ENCODE results near the gene F8. TPM values are rescaled to one million over a fixed set of nuclear protein-coding genes. Genes with fewer than 3 reads are reported as not detected.
"Not testable (repeated sequence)": the region's sequence is repeated elsewhere in the genome, so short reads cannot be mapped to it uniquely, and the experiment has no call there.

The F8 gene
- total RNA-seq, 1 donor from 2014 or later = 28.2 TPM

DNA sequence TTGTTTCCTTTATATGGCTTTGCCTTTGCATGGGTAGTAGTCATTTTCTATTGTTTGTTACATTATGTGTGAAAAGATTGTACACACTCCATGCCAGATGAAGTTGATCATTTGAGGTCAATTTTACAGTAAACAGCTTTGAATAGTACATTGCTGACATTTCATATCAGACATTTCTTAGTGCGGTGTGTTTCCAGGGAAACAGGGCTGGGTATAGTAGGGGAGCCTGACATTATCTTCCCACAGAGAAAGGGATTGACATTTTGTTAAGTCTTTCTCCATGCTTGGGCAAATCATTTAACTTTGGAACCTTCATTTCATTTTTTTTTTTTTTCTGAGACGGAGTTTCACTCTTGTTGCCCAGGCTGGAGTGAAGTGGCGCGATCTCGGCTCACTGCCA is 9.1 kb upstream of the F8 start:
- no peak for DNase-seq (ENCODE audit: low spot score)

DNA sequence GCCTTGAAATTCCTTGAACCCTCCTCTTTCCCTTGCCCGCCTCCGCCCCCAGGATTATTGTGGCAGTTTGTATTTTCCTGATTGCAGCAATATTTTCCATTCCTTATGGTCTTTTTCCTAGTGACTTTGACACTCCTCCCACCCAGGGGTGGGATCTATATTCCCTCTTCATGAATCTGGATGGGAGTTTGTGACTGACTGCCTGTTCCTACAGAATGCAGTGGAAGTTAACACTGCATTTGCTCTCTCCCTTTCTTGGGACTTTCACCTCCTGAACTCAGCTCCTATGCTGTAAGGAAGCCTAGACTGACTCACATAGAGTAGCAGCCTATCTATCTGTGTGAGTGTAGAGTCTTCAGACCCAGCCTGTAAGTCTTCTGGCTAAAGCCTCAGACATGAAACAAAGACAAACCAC is 6.4 kb upstream of the F8 start:
- DNase-seq (ENCODE audit: low spot score) = no peak

DNA sequence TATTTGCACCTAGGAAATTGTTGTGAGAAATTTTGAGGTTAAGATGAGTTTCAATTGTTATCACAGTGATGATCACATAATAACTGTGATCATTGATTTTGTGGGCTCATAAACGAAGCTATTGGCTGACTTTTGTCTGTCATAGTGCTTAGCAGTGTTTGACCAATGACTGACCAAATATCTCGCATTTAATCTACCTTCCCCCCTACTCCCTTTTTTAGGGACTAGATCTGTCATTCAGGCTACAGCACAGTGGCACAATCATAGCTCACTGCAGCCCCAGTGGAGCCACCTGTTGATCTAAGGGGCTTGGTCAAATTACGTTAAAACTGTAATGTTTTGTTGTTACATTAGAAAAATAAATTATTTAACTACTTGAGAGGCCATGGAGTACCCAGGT is 5.6 kb upstream of the F8 start:
- no peak for DNase-seq (ENCODE audit: low spot score)

DNA sequence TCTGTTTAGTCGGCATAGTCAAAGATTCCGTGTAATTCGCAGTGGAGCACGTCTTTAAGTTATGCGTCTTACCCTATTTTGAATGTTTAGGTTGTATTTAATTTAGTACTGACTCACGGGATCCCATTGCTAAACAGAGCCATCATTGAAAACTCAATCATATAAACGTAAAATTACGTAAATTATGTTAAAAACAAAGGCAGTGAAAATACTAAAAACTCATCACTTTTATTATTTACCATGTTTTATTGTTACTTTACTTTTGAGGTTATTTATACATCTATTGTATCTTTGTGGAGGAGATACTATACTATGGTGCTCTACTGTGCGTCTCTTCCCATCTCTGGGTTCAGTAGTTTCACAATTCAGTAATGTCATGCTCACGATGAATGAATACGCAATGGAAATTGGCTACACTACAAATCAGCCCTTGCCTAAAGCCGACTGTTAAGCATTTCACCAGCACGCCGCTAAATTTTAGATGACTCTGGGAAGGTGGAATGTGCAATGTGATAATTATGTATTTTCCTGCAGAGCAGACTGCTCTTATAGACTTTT is 5.1 kb upstream of the F8 start:
- no peak for DNase-seq (ENCODE audit: low spot score)

DNA sequence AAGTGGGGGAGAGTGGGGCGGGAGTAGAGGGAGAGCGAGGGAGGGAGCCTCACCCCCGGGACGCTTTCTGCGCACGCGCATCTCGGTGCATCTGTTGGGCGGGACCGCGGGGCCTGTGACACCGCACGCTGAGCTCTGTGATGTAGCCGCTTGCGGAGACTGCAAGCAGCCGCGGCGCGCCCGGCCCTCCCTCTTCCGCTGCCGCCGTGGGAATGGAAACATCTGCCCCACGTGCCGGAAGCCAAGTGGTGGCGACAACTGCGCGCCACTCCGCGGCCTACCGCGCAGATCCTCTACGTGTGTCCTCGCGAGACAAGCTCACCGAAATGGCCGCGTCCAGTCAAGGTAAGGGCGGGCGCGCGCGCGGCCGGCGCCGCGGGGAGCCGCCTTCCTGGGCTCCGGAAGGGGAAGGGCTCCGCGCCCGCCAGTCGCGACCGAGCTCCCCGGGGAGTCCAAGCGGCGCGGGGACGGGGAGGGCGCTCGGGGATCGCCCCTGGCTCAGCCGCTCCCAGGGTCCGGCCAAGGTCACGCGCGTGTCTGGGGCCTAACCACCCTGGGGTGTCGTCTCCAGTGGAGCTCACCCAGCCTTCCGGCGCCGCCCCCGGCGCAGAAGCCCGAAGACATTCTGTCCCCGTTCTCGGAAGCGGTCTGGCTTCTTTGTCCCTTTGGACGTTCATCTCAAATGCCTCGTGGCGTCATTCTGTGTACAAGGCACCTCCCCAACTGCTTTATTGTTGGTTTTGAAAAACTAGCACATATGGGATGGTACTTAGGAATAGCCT is 4.4 kb upstream of the F8 start, which contains the start of gene FUNDC2:
TSS of gene FUNDC2 (plus strand) at position 118 of the 782 bp plus-strand sequence. CDS start at position 213, 95 bp downstream.
- peak; percentile 93 for DNase-seq (ENCODE audit: low spot score)

DNA sequence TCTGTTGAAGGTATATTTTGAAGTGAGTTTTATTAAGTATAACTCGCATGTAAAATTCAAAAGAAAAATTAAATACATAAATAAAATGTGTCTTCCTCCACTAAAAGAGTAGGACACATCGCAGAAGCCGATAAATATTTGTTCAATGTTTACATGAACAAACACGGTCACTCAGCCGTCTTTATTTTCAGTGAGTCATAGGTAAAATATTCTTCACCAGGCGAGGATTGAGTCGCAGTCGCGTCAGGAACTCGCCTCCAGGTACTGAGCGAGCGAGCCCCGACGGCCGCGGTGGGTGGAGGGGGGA is 3.9 kb upstream of the F8 start:
- no peak for DNase-seq (ENCODE audit: low spot score)

DNA sequence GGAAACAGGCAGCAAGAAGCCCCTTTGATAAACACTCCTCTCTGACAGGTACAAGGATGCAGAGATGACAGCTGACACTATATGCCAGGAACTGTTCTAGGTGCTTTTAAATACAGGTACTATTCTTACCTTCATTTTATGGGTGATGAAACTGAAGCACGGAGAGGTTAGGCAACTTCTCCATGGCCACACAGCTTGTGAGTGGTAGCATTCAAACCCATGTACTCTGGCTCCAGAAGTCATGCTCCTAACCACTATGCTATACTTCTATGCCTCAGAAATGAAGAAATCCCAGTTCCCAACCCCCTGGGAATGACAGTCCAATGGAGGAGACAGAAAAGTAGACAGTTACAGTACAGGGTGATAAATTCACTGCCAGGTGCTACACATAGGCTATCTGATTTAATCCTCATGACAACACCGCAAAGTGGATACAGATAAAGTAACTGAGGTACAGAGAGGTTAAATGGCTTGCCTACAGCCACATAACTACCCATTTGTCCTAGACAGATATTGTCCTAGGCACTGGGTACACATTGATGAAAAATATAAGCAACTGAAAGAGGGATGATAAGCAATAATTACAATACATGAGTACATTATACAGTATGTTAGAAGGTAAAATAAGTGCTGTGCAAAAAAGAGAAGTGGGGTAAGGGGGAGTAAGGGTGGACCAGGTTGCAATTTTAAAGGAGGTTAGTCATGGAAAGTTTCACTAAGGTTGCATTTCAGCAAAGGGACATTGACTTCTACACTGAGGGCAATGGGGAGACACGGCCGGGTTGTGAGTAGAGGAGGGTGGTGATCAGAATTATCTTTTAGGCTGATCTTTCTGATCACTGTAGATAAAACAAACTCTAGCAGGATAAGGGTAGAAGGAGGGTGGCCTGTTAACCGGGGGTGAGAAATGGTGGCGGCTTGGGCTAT is 1.6 kb upstream of the F8 start:
- no peak for DNase-seq (ENCODE audit: low spot score)

DNA sequence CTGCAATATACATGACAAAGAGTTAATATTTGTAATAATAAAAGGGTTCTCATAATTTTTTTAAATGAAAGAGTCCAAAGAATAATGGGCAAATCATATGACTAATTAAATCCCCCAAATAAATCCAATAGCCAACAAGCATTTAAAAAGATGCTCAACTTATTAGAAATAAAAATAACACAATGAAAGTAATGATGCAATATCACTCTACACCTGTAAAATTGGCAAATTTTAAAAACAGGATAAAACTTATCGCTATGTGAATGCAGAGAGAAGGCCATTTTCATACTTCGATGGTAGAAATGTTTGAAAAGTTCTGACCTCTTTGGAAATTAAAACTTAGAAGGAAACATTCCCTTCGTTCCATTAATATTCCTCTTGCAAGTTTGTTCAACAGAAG is 1.9 kb downstream of the F8 start:
- no peak for DNase-seq (ENCODE audit: low spot score)

DNA sequence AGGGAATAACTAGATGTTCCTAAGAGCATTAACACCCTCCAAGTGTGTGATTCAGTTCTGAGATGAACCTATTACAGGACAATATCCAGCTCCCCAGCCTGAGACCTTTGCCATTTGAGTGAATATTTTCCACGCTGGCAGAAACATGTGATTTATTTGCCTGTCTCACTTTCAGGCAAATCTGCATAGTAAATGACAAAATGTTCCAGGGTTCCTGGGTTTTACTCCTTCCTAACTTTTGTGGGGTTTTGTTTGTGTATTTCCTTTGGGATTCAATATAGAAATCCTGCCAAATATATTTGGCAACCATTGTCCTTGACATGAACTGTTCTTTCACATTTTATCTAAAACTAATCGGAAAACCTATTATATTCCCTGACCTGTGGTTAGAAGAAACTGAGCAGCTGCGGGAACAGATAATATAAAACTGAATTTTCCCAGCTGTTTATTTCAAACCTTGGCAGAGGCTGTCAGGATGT is 12.5 kb downstream of the F8 start:
- no peak for DNase-seq (ENCODE audit: low spot score)

DNA sequence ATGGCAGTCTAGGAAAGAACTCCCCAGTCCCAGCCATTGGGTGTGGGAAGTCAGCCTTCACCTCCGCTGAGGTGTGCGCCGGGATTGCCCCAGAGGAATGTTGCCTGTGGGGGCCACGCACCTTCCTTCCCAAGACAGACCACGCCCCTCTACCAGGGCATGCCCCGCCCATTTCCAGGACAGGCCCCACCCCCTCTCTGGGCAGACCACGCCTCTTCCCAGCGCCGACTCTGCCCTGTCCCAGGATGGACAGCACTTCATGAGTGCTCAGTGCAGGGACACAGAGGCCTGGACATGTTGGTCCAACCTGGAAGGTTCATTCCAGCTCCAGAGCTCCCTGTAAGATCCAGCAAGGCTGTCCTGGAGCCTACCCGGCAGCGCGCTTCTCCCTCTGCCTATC is 13.9 kb downstream of the F8 start:
- not testable (repeated sequence) for DNase-seq (ENCODE audit: low spot score)

DNA sequence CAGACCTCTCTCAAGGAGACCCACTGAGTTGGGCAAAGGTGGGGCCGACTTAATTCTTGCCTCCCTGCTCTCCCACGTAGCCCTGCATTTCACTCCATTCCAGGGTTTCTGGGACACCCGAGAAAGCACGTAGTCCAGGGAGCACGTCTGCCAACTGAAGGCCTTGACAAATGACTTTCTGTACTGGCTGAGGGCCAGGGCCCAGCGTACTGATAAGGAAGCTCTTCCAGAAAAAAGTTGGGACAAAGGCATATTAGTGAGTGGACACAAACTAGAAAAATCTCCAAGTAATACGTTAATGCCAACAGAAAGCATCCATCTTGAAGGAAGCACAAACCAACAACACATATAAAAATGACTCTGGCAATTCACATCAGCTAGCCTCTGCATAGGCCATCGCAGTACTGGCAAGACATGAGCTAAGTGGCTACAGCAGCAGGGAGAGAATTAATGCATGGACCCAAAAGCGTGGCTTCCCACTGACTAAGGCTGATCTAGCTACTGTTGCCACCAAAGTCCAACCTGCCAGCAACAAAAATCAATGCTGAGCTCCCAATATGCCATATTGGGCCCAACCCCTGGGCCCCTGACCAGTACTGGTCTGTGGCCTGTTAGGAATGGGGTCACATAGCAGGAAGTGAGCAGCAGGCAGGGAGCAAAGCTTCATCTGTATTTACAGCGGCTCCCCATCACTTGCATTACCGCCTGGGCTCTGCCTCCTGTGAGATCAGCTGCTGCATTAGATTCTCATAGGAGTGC is 15.4 kb downstream of the F8 start:
- not testable (repeated sequence) for DNase-seq (ENCODE audit: low spot score)

DNA sequence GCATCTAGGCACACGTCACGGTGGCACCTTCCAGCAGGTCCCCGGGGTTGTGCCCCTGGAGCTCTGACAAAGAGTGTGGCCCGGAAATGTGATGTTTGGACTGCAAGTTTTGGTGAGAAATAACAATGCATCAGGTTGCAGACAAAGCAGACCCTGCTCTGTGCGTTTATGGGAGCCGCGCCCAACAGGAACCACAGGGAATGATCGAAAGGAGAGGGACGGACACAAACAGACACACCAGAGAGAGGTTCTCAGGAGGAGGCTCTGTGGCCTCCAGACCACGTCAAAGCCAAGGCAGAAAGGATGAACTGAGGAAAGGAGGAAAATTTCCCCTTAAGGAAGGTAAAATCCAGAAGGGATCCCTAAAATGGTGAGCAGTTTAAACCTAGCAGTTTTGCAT is 16.1 kb downstream of the F8 start:
- DNase-seq (ENCODE audit: low spot score) = not testable (repeated sequence)

DNA sequence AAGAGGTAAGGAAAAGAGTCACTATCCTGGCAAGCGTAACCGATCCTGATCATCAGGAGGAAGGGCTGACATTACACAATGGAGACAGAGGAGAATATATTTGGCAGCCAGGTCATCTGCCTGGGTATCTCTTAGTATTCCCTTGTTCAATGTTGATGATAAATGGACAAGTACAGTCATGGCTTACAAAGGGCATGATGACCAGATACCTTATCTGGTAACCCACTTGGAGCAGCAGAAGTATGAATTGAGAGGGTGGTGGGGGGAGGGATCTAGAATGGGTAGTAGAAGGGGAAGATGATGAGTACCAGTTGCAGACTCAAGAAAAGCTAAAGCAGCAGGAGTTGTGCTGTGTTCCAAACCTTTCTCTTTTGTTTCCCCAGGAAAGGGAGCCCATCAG is 17.3 kb downstream of the F8 start:
- no peak for DNase-seq (ENCODE audit: low spot score)

DNA sequence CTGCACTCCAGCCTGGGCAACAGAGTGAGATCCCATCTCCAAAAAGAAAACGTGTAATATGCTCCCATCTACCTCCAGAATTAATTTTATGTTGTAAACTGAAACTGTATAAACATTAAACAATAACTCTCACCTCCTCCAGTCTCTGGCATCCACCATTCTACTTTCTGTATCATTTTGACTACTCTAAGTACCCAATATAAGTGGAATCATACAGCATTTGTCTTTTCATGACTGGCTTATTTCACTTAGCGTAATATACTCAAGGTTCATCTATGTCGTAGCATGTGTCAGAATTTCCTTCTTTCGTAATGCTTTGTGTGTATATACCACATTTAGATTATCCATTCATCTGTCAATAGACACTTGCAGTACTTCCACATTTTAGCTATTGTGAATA is 20.6 kb downstream of the F8 start:
- no peak for DNase-seq (ENCODE audit: low spot score)

DNA sequence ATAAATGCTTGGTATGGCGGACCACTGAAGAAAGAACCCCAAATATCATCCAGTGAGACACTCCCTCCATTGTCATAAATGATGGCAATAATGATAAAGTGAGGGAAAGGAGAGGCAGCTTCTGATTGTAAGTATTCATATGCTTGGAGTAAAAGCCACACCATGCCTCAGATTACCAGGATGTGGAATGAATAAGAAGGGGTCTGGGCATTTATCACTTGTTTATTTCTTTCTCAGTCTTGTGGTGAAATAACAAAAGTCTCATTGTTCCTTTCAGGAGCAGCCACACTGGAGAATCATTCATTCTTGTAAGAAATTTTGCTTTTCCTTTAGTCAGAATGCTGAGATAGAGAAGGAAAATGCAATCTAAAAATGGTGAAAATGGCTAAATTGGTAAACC is 21.7 kb downstream of the F8 start:
- no peak for DNase-seq (ENCODE audit: low spot score)

DNA sequence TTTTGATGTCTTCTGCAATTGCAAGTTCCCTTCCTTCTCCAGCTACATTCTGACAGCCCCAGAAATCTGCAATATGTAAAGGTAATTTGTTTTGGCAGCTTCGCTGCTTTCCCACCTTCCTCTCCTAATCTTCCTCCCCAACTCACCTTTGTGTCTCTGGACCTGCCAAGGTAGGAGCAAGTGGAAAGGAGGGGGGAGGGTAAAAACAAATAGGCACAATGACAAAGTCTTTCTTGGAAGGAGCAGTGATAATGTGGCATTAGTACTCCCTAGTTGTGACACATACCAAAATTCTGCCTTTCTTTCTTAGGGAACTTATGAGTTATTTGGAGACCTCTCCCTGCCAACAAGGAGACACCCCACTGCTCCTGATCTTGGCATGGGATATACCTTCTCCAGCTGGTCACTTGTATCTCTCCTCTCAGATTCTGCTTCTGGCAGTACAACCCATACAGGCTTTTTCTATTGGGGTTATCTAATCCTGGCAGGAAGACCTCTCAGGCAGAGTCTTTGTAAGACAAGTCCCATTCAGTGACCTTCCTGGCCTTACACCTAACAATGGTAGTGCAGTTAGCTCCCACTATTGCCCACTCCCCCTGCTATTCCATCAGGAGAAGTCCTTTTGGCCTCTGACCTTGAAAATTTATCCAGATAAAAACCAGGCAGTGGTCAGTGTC is 24.2 kb downstream of the F8 start:
- DNase-seq (ENCODE audit: low spot score) = no peak

DNA sequence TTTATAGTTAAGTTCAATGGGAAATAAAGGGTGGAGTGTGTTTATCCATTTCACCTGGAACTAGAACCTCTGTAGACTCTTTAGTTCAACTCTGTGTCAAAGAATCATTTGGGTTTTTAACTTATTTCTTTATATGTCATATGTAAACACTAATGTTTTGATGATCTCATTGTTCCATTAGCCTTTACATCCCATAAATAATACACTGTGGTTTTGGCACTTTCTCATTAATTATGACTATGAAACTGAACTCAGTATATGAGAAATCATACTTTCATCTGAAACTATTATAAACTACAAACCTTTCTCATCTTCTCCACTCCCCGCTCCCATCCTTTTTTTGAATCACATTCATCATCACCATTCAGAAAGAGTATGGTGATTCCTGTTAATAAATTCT is 31.0 kb downstream of the F8 start:
- DNase-seq (ENCODE audit: low spot score) = no peak

DNA sequence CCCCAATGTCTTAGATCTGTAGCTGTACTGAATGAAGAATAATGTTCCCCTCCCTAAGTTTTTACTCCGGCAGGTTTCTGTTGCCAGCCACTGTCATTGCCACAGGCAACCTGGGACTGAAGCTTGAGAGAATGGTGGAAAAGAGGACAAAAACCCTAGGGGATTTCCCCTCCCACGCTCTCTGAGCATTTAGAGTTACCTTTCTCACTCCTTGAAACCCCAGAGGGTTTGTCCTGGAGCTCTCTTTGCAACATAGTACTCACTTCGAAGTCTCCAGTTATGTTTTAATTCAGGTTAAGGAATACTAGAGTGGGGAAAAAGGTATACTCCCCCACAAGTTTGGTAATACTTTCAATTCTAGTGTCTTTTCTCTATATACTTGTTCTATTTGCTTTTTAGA is 31.5 kb downstream of the F8 start:
- no peak for DNase-seq (ENCODE audit: low spot score)

DNA sequence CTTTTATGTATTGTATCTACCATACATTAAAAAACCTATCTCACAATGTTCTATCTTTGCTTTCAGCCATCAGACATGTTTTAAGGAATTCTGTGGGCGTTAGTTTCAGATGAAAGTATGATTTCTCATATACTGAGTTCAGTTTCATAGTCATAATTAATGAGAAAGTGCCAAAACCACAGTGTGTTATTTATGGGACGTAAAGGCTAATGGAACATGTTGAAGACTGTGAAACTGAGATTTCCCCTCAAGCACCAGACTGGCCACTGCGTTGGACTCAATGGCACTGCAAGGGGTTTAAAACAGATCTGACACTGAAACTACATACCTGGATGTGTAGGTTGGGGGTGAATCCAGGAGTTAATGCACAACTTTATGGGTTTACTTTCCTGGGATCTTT is 32.0 kb downstream of the F8 start:
- no peak for DNase-seq (ENCODE audit: low spot score)

DNA sequence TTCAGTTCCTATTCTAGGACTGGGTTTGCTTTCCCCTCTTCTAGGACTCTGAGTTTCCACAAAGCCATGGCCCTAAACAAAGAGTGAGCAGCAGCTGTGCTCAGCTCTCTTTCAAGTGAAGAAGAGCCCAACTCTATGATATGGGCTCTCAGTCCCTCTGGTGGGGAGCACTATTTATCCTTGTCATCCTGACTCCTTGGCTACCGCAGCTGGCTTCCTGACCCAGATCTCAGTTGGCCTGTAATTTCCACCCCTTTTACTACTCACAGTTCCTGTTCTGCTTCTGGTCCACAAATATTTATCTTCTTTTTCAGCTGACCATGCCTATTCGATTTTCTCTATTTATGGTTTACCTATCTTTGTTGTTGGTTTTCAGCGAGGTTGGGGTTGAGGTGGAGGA is 33.8 kb downstream of the F8 start:
- no peak for DNase-seq (ENCODE audit: low spot score)

DNA sequence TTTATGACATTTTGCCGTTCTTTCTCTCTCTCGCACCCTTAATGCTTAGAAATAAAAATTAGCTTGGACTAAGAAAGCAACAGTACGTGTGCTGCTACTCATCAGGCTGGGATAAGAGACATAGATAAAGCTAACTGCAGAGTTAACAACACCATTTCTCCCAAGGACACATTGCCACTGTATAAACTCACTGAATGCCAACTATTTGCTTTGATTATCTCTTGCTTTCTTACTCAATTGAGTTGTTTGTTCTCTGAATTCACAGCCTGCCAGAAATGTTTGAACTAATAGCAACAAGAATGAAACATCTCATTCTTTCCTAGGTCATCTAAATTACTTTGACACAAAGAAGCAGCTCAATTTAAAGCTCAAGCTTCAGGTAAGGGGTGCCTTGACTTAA is 34.6 kb downstream of the F8 start:
- no peak for DNase-seq (ENCODE audit: low spot score)
